Immature natural killer cell (primary cell): ENCODE results near the gene PALM2AKAP2. TPM values are rescaled to one million over a fixed set of nuclear protein-coding genes. Genes with fewer than 3 reads are reported as not detected.

Experiments
- DNase-seq, 3 donors: peaks; one replicate each; pipeline ENCODE4 v3.0.0; 2022; ENCODE audit warnings: mixed read lengths in 1 of 3
- H3K27ac Mint-ChIP-seq, 6 donors: one replicate each; pipeline ENCODE4 v1.8.0; 2020; ENCODE audit warnings: mixed read lengths in 6 of 6, mild to moderate bottlenecking in 5 of 6, inconsistent platforms in 4 of 6, moderate library complexity in 3 of 6
- H3K27me3 Mint-ChIP-seq, 3 donors: one replicate each; pipeline ENCODE4 v1.8.0; 2020 to 2021; ENCODE audit warnings: low read depth in 3 of 3, mild to moderate bottlenecking in 3 of 3, mixed read lengths in 3 of 3, moderate library complexity in 3 of 3, inconsistent platforms in 1 of 3
- H3K36me3 Mint-ChIP-seq, 3 donors: one replicate each; pipeline ENCODE4 v1.8.0; 2020; ENCODE audit warnings: mixed read lengths in 3 of 3, inconsistent platforms in 2 of 3, mild to moderate bottlenecking in 2 of 3
- H3K4me1 Mint-ChIP-seq, 2 donors: one replicate each; pipeline ENCODE4 v1.8.0; 2020; ENCODE audit warnings: inconsistent platforms in 2 of 2, mild to moderate bottlenecking in 2 of 2, mixed read lengths in 2 of 2, moderate library complexity in 1 of 2
- H3K4me3 Mint-ChIP-seq, 5 donors: one replicate each; pipeline ENCODE4 v1.8.0; 2020; ENCODE audit warnings: mild to moderate bottlenecking in 5 of 5, mixed read lengths in 5 of 5, inconsistent platforms in 3 of 5, moderate library complexity in 3 of 5
- H3K9me3 Mint-ChIP-seq, 6 donors: one replicate each; pipeline ENCODE4 v1.8.0; 2020; ENCODE audit warnings: mild to moderate bottlenecking in 6 of 6, mixed read lengths in 6 of 6, inconsistent platforms in 4 of 6, moderate library complexity in 3 of 6
- polyA plus RNA-seq, 3 donors: library from polyadenylated mRNA; unstranded; fragments of 300-500 nt; fragmentation: Illumina TruSeq; gene quantifications; one replicate each; pipeline ENCODE4 v1.2.3, GENCODE V29; 2021

PALM2AKAP2 gene
- not detected for polyA plus RNA-seq

DNA sequence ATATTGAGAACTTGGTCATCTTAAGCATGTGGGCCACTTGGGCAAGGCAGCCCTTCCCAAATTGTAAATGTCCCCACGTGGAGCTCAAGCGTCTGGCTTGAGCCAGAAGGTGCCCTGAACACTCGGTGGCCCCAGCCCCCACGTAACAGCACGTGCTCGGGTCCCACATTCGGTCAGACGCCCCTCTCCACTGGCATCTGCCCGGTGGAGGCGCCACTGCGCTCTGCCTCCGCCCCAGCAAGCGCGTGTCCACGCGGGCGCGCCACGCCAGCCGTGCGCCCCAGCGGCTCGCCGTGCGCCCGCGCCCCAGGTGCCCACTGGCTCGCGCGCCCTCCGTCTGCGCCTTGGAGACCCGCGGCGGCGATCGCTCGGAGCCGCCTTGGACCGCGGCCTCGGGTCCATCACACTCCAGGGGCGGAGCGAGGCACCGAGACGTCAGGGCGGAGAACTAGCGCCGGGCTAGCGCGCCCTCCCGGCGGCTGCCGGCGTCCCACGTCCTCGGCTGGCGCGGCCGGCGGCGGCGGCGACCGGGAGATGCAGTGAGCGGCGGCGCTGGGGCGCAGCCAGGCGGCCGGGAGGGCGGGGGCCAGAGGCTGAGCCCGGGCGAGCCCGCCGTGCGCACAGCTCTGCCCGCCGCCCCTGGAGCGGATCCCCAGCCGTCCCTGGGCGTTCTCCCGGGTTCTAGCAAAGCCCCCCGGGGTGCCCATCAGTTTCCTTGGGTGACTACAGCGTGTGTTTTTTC is at the start of gene PALM2AKAP2:
Gene PALM2AKAP2, plus strand, starts transcription at position 488 of the 742 bp plus-strand sequence. CDS start 291 bp downstream, outside the sequence.
- peaks cover 3 to 8% (median 4%) of the 10 kb centered on the region in 3 donors for H3K27me3 Mint-ChIP-seq
- H3K9me3 Mint-ChIP-seq, result no peaks in the 10 kb centered on the region
- H3K4me1 Mint-ChIP-seq, result no peaks in the 10 kb centered on the region
- no peak for DNase-seq
- no peak within 1 kb of the TSS for H3K4me3 Mint-ChIP-seq
- no peaks in the 10 kb centered on the region for H3K36me3 Mint-ChIP-seq
- no peak within 1 kb of the TSS for H3K27ac Mint-ChIP-seq

DNA sequence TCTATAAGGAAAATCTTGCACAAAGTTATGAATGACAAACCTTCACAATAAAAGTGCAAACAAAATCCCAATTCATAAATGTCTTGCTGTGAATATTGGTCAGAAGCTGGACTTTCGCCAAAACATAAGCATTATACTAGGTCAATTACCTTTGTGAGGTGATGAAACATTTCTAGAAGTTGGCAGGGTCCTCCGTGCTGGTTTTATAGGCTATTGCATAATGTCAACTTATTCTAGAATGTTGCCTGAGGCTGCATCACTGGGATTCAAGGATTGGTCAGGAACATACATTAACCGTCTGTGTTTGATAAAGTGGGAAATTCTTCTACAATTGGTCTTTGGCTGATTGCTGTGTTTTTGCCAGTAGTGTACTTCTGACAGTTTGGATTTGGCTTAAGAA is 49.8 kb upstream of the PALM2AKAP2 start:
- Mint-ChIP-seq H3K9me3 (peaks cover 0 to 10% (median 0%) of the 10 kb centered on the region in 6 donors), H3K27me3 (peaks cover 0 to 2% (median 0%) of the 10 kb centered on the region in 3 donors), H3K27ac (no peak overlapping the region), H3K4me3 (no peak overlapping the region), H3K36me3 (no peaks in the 10 kb centered on the region), H3K4me1 (no peaks in the 10 kb centered on the region)
- DNase-seq, result no peak

DNA sequence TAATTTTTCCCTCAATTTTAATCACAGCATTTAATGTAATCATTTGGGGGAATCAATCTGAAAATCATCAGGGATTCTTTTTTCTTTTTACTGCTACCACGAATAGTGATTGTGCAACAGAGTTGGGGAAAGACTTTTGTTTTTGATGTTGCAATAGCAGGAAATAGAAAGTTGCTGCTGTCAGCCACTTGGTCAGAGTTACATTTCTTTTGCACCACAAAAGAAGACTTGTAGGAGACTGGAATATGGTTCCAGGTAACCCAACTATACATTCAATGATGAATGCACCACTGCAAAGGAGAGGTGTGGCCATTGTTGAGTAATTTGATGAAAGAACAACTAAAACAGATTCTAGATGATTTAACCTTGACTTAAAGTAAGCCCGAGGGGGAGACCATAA is 46.3 kb upstream of the PALM2AKAP2 start:
- H3K27me3 Mint-ChIP-seq, result peaks cover 0 to 2% (median 0%) of the 10 kb centered on the region in 3 donors
- no peak overlapping the region for H3K27ac Mint-ChIP-seq
- no peaks in the 10 kb centered on the region for H3K36me3 Mint-ChIP-seq
- no peak overlapping the region for H3K4me3 Mint-ChIP-seq
- H3K9me3 Mint-ChIP-seq, result peaks cover 0 to 11% (median 0%) of the 10 kb centered on the region in 6 donors
- H3K4me1 Mint-ChIP-seq, result no peaks in the 10 kb centered on the region
- no peak for DNase-seq

DNA sequence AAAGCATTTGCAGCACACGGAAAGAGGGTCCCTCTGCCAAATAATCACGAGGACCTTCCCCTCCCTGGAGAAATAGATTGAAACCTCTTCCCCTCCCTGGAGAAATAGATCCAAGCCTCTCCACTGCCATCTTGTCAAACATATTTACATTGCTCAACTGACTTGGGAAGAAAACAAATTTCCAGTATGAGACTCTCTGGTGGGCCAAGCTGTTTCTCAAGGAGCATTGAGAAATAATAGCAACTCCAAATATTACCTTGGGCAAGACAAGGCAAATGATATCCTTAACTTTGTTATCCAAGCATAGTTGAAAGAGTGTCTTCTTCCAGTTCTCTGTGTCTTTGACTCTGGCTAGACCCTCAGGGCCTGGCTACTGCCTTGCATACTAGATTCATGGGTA is 45.2 kb upstream of the PALM2AKAP2 start:
- H3K4me1 Mint-ChIP-seq, result no peaks in the 10 kb centered on the region
- H3K36me3 Mint-ChIP-seq, result no peaks in the 10 kb centered on the region
- H3K27ac Mint-ChIP-seq, result no peak overlapping the region
- H3K4me3 Mint-ChIP-seq, result no peak overlapping the region
- DNase-seq, result no peak
- peaks cover 0 to 2% (median 0%) of the 10 kb centered on the region in 3 donors for H3K27me3 Mint-ChIP-seq
- peaks cover 0 to 11% (median 0%) of the 10 kb centered on the region in 6 donors for H3K9me3 Mint-ChIP-seq

DNA sequence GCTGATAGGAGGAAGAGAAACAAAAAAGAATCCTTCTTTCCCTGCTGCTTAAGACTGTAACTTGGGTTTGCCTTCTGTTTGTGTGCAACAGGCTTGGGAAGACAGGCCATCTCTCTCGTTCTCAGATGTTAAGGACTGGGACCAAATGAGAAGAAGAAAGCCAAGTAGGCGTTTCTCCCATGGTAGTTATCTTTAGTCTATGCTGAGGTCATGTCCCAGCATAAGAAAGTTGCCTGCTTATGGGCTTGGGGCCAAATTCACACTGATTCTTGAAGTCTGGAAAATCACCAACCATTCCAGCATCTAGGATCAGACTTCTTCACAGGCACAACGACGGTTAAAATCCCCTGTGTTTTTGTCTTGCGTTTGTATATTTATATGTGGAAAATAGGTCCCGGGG is 44.2 kb upstream of the PALM2AKAP2 start:
- Mint-ChIP-seq H3K27ac (no peak overlapping the region), H3K36me3 (no peaks in the 10 kb centered on the region), H3K4me1 (no peaks in the 10 kb centered on the region), H3K4me3 (no peak overlapping the region), H3K27me3 (no peaks in the 10 kb centered on the region), H3K9me3 (peaks cover 0 to 11% (median 0%) of the 10 kb centered on the region in 6 donors)
- no peak for DNase-seq

DNA sequence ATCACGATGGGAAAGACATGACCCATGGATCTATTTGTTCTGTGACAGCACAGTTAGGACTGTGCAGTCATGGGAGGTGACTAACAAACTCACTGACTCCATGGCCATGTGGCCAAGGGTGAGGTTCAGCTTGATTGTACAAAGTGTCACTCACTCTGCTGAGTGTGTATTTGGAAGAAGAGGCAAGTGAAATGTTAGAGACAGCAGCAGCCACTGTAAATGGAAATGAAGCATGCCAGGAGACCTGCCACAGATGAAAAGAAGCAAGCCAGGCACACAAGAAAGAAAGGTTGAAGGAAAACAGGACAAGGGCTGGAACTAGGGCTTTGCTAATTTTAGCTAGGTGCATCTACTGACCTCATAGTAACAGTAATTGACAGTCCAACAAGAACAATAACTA is 42.7 kb upstream of the PALM2AKAP2 start:
- Mint-ChIP-seq H3K36me3 (no peaks in the 10 kb centered on the region), H3K27ac (no peak overlapping the region), H3K4me3 (no peak overlapping the region), H3K9me3 (peaks cover 0 to 10% (median 0%) of the 10 kb centered on the region in 6 donors), H3K4me1 (no peaks in the 10 kb centered on the region), H3K27me3 (no peaks in the 10 kb centered on the region)
- no peak for DNase-seq

DNA sequence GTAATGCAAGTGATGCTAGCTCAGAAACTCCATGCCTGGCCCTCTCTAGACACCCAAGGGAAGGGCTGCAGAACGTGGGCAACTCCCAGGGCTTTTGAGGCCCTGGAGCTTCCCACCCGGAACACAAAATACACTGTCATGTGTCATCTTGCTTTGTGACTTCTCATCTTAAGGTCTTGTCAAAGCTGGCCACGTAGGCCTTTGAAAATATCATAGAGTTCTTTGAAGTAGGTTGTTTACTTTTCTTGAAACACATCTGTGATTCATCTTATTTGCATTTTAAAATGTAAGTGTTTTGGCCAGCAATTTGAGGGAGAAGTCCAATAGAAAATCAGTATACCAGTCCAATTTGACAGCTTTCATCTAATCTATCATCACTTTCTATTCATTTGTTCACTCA is 40.2 kb upstream of the PALM2AKAP2 start:
- H3K4me3 Mint-ChIP-seq, result no peak overlapping the region
- peaks cover 0 to 1% (median 0%) of the 10 kb centered on the region in 3 donors for H3K27me3 Mint-ChIP-seq
- no peak for DNase-seq
- peaks cover 0 to 6% (median 0%) of the 10 kb centered on the region in 6 donors for H3K9me3 Mint-ChIP-seq
- H3K36me3 Mint-ChIP-seq, result no peaks in the 10 kb centered on the region
- no peak overlapping the region for H3K27ac Mint-ChIP-seq
- H3K4me1 Mint-ChIP-seq, result no peaks in the 10 kb centered on the region

DNA sequence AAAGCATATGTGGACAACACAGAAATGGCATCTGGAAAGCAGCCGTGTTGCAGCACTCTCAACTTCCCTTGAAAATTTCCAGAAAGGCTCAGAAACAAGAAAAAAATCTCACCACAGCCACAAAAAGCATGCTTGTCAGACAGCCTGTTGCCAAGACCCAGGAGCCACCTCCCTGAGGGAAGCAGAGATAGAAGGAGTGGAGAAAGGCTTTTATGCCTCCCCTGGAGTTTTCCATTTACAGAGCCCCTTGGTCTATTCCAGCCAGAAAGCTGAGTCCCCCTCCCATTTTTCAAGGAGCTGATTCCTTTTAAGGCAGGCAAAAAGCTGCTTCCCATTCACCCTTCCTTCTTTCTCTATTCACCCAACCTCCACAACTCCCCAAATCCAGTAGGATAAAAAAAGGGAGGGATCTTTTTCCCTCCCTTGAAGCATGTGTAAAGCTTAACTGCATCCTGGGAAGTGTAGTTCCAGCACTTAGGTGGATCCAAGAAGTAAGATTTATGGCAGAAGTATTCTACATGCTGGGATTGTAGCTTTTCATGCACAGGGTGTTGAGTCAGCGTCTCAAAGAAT is 37.1 kb upstream of the PALM2AKAP2 start:
- Mint-ChIP-seq H3K27me3 (peaks cover 0 to 11% (median 0%) of the 10 kb centered on the region in 3 donors), H3K36me3 (no peaks in the 10 kb centered on the region)
- no peak for DNase-seq

DNA sequence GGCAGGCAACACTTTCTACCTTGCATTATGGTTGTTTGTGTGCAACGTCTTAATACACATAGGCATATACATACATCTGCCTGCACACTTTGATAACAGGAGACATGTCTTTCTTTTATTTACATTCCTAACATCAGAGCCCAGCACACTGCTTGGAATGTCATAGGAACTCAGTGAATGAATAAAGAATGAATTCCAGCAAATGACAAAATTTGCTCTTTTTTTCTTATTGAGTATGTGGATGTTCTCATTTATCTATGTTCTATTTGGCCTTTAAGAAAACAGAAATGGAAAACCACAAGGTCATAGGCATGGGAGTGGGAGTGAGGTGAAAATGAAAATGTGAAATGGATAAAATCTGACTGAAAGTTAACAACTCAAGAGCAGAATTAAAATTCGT is 36.3 kb upstream of the PALM2AKAP2 start:
- Mint-ChIP-seq H3K27ac (no peak overlapping the region), H3K4me3 (no peak overlapping the region), H3K4me1 (no peaks in the 10 kb centered on the region), H3K9me3 (peaks cover 0 to 4% (median 0%) of the 10 kb centered on the region in 6 donors), H3K27me3 (peaks cover 0 to 11% (median 0%) of the 10 kb centered on the region in 3 donors), H3K36me3 (no peaks in the 10 kb centered on the region)
- DNase-seq, result no peak

More for the DNA sequence above, 37.1 kb upstream of the PALM2AKAP2 start:
- peaks cover 0 to 4% (median 0%) of the 10 kb centered on the region in 6 donors for H3K9me3 Mint-ChIP-seq
- H3K27ac Mint-ChIP-seq, result no peak overlapping the region
- H3K4me1 Mint-ChIP-seq, result no peaks in the 10 kb centered on the region
- no peak overlapping the region for H3K4me3 Mint-ChIP-seq

DNA sequence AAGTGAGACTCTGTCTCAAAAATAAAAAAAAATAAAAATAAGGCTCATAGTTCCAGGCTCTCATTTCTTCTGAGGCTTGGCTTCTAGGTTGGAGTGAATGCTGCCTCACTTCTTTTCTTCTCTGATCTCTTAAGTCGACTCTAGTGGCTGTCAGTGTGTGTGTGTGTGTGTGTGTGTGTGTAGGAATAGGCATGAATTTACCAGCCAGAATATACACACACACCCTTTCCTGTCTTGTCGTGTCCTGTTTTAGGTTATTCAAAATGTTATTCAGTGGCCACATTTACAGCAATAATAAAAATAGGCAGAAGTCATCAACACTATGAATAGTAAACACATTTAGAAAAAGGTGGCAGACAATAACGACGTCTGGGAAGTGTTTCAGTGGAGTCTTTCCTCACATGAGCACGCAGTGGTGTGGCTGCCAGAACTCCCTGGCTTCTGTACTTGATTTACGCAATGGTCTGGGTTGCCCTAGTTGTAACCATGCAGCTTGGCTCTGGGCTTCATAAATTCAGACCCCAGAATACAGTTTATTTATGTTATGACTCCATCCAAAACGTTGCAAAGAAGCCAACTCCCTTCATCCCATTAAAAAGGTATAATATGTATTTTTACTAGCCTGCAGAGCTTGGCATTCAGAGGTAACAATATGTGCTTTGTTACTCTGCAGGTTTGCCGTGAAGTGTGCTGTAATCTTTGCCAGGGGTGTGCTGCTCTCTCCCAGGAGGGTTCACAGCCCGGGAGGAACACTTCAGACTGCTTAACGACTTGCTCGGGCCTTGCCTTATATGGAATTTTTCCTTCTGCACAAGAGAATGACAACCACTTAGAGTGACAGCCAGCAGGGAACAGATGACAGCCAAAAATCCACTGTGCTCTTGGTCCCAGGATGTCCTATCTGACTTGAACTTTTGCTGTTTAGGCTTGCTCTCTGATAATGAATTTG is 34.4 kb upstream of the PALM2AKAP2 start:
- H3K4me1 Mint-ChIP-seq, result no peaks in the 10 kb centered on the region
- no peaks in the 10 kb centered on the region for H3K36me3 Mint-ChIP-seq
- no peak for DNase-seq
- peaks cover 0 to 4% (median under 1%) of the 10 kb centered on the region in 6 donors for H3K9me3 Mint-ChIP-seq
- no peak overlapping the region for H3K4me3 Mint-ChIP-seq
- peaks cover under 1 to 14% (median 1%) of the 10 kb centered on the region in 3 donors for H3K27me3 Mint-ChIP-seq
- H3K27ac Mint-ChIP-seq, result no peak overlapping the region

DNA sequence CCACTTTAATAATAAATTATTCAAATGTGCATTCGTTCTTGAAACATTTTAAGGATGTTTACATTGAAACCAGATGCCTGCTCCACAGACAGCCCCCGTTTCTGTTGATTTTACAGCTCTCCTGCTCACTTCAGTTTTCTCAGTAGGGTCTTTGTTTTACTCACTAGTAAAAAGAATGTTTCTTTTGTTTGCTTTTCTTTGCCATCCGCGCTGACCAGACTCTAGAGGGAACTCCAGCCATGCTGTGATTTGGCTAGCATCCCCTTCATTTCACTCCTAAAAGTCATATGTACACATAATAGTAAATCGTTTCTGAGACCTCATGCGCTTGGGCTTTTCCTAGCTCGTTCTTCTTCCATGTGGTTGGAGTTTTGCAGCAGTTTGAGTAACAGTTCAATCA is 28.7 kb upstream of the PALM2AKAP2 start:
- no peak overlapping the region for H3K27ac Mint-ChIP-seq
- peaks cover 3 to 10% (median 6%) of the 10 kb centered on the region in 3 donors for H3K27me3 Mint-ChIP-seq
- peaks cover 0 to 18% (median 2%) of the 10 kb centered on the region in 6 donors for H3K9me3 Mint-ChIP-seq
- H3K4me1 Mint-ChIP-seq, result no peaks in the 10 kb centered on the region
- no peak for DNase-seq
- no peaks in the 10 kb centered on the region for H3K36me3 Mint-ChIP-seq
- no peak overlapping the region for H3K4me3 Mint-ChIP-seq

DNA sequence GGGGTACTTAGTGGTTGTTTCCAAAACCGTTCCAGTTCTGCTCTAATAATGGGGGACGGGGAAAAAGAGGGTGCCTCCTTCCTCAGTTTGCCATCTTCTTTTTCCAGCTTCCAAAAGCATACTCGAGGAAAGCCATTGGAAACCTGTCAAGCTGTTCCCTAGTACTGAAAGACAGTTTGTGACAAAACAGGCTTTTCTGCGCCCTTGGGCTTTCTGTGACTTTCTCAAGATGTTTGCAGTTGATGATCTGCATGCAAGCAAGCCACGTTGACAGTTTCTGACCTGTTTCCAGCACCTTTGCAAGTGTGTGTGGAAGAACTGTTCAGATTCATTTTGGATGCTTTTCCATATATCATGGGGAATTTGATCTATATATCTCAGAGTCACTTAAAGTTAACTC is 26.7 kb upstream of the PALM2AKAP2 start:
- no peak for DNase-seq
- no peak overlapping the region for H3K27ac Mint-ChIP-seq
- H3K4me1 Mint-ChIP-seq, result no peaks in the 10 kb centered on the region
- no peaks in the 10 kb centered on the region for H3K36me3 Mint-ChIP-seq
- H3K9me3 Mint-ChIP-seq, result peaks cover 0 to 18% (median 2%) of the 10 kb centered on the region in 6 donors
- H3K4me3 Mint-ChIP-seq, result no peak overlapping the region
- peaks cover 3 to 8% (median 7%) of the 10 kb centered on the region in 3 donors for H3K27me3 Mint-ChIP-seq

DNA sequence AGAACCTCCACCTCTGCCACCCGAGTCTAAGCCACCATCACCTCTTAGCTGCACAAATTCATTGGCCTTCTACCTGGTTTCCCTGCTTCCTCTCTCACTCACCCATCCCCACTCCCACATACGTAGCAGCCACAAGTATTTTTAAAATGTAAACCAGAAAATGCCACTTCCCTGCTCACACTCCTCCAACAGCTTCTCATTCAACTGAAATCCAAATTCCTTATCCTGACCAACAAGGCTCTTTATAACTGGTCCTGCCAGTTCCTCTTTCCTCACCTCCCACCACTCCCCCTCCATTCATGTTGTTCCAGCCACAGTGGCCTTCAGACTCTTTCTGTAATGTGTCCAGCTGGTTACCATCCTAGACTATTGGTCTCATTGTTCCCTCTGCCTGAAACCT is 25.0 kb upstream of the PALM2AKAP2 start:
- DNase-seq, result no peak
- Mint-ChIP-seq H3K4me1 (no peaks in the 10 kb centered on the region), H3K36me3 (no peaks in the 10 kb centered on the region), H3K4me3 (no peak overlapping the region), H3K27ac (no peak overlapping the region), H3K27me3 (peaks cover 2 to 8% (median 7%) of the 10 kb centered on the region in 3 donors), H3K9me3 (peaks cover 0 to 18% (median 2%) of the 10 kb centered on the region in 6 donors)
